ENCODE measurements around the gene PDIA6. TPM values are rescaled to one million over a fixed set of nuclear protein-coding genes. Genes with fewer than 3 reads are reported as not detected.
"Not testable (repeated sequence)": the region's sequence is repeated elsewhere in the genome, so short reads cannot be mapped to it uniquely, and the experiment has no call there.

Gene PDIA6
- total RNA-seq, 1 donor from 2014 or later = 406 TPM

- H3K4me3 ChIP-seq (ENCODE audit: low read depth, low read length) = peak overlapping the region; percentile 70
- DNase-seq (ENCODE audit: low read depth) = no peak
- TF ChIP-seq, protein P1, sequence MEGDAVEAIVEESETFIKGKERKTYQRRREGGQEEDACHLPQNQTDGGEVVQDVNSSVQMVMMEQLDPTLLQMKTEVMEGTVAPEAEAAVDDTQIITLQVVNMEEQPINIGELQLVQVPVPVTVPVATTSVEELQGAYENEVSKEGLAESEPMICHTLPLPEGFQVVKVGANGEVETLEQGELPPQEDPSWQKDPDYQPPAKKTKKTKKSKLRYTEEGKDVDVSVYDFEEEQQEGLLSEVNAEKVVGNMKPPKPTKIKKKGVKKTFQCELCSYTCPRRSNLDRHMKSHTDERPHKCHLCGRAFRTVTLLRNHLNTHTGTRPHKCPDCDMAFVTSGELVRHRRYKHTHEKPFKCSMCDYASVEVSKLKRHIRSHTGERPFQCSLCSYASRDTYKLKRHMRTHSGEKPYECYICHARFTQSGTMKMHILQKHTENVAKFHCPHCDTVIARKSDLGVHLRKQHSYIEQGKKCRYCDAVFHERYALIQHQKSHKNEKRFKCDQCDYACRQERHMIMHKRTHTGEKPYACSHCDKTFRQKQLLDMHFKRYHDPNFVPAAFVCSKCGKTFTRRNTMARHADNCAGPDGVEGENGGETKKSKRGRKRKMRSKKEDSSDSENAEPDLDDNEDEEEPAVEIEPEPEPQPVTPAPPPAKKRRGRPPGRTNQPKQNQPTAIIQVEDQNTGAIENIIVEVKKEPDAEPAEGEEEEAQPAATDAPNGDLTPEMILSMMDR (conservative IDR thresholded peaks at IDR 0.05; ENCODE audit: low read depth, low read length) = no peak
Observed at GRCh38 chr2:10810202-10811161, 2.1 kb downstream of the PDIA6 start.

- no peak for DNase-seq (ENCODE audit: low read depth)
- H3K4me3 ChIP-seq (ENCODE audit: low read depth, low read length) = no peak overlapping the region
- TF ChIP-seq, protein P1 (conservative IDR thresholded peaks at IDR 0.05; ENCODE audit: low read depth, low read length) = no peak
Observed at GRCh38 chr2:10806543-10806942, 6.0 kb downstream of the PDIA6 start.

- not testable (repeated sequence) for H3K4me3 ChIP-seq (ENCODE audit: low read depth, low read length); DNase-seq (ENCODE audit: low read depth)
Observed at GRCh38 chr2:10805990-10806389, 6.6 kb downstream of the PDIA6 start.

DNA sequence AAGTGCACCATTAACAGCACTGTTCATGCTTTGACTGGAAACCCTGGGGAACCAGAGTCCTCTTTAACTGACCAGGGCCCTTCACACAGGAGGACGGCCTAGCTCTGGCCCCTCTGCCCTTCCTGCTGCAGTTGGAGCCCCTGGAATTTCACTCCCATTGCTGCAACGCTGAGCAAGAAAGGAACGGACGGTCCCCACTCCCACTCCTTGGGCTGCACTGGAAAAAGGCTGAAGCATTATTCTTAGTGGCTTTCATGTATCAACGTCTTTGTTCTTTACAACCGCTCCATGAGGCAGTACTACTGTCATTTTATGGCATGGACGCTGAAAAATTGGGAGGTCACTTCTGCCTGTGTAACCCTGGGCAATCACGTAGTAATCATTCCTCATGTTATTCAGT is 9.9 kb downstream of the PDIA6 start:
- no peak overlapping the region for H3K4me3 ChIP-seq (ENCODE audit: low read depth, low read length)
- DNase-seq (ENCODE audit: low read depth) = no peak
- TF ChIP-seq, protein P1 (conservative IDR thresholded peaks at IDR 0.05; ENCODE audit: low read depth, low read length) = no peak

- H3K4me3 ChIP-seq (ENCODE audit: low read depth, low read length) = no peak overlapping the region
- TF ChIP-seq, protein P1 (conservative IDR thresholded peaks at IDR 0.05; ENCODE audit: low read depth, low read length) = no peak
Observed at GRCh38 chr2:10800163-10800562, 12.4 kb downstream of the PDIA6 start.

DNA sequence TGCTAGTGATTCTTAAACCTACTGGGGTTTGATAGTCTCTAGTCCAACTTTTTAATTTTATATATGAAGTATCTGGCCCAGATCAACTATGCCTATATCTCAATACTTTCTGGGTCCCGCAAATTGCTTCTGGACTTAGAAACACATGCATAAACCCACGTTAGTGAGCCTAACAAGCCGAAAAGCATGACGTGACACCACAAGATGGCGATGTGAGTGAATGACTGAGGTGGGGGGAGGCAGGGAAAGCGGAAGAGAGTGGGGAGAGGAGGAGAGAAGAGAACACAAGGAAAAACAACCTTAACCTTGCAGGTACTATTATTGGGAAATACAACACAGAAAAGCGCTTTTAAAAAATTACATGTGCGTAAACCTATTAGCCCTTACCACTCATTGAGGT is 13.8 kb downstream of the PDIA6 start:
- TF ChIP-seq, protein P1 (conservative IDR thresholded peaks at IDR 0.05; ENCODE audit: low read depth, low read length) = peak; percentile 20
- DNase-seq (ENCODE audit: low read depth) = no peak
- no peak overlapping the region for H3K4me3 ChIP-seq (ENCODE audit: low read depth, low read length)

More at GRCh38 chr2:10800163-10800562, 12.4 kb downstream of the PDIA6 start:
- DNase-seq (ENCODE audit: low read depth) = no peak

DNA sequence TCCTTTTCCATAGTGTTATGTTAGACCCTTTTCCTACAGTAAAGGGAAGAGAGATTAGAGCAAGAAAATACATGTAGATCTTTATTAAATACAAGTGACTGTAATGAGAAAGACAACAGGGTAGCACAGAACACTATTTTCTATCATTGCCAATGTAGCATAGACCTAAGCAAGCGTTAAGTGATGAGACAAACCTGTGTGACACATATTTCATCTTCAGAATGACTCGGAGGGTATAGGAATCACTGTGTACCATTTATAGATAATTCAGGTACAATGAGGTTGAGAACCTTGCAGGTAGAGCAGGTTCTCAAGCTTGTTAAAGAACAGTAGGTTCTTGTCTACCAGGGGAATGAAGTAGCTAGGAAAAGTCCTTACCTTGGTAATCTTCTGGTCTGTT is 15.9 kb downstream of the PDIA6 start:
- TF ChIP-seq, protein P1 (conservative IDR thresholded peaks at IDR 0.05; ENCODE audit: low read depth, low read length) = no peak
- no peak for DNase-seq (ENCODE audit: low read depth)
- H3K4me3 ChIP-seq (ENCODE audit: low read depth, low read length) = no peak overlapping the region
